Measurements from ENCODE around the gene CCDC6. TPM values are rescaled to one million over a fixed set of nuclear protein-coding genes. Genes with fewer than 3 reads are reported as not detected.

Gene CCDC6
- total RNA-seq, 1 experiment from 2014 or later = 91.9 TPM

- TF ChIP-seq EZH2 (IDR thresholded peaks at IDR 0.05; ENCODE audit: low read depth) = no peak
- no peak for TF ChIP-seq CTCF (conservative IDR thresholded peaks at IDR 0.05)
- Histone ChIP-seq H3K4me2 (peak overlapping the region; percentile 60), H3K36me3 (ENCODE audit: low read depth) (peaks cover 26% of the 10 kb centered on the region; the same call in 1 of the 2 replicates), H3K79me2 (ENCODE audit: low read depth) (peaks cover 97% of the 10 kb centered on the region), H3K9me2 (ENCODE audit: insufficient read depth) (no peaks in the 10 kb centered on the region), H3F3A (ENCODE audit: insufficient read depth, low read depth) (0 out of 2 replicates have a peak, but pooled peaks cover 2% of the 10 kb centered on the region), H2AFZ (no peak overlapping the region), H3K9me3 (ENCODE audit: insufficient read depth, low read depth) (no peaks in the 10 kb centered on the region), H4K20me1 (ENCODE audit: insufficient read depth) (peaks cover 52% of the 10 kb centered on the region), H3K4me1 (replicated peaks; ENCODE audit: insufficient read depth) (peaks cover 42% of the 10 kb centered on the region), H3K4me3 (0 out of 2 replicates have a peak overlapping the region, but pooled peaks have one; percentile 7), H3K27ac (peak overlapping the region; percentile 57), H3K27me3 (ENCODE audit: insufficient read depth, low read depth) (no peaks in the 10 kb centered on the region)
- DNase-seq = peak in 1 of 2 experiments; percentile 83
- BruUV-seq (replicated peaks) = no TSS peak
- CTCF ChIA-PET = interaction anchor here (0.6 kb wide), 1 partner anchor 275 kb away, joined by 4 read pairs; no protein-coding TSS in a partner anchor
- intact Hi-C loops (cut with micrococcal nuclease; ENCODE audit: unreplicated experiment) = no loop called here
- POLR2A ChIA-PET (ENCODE audit: unreplicated experiment) = no interaction called here
These were observed 4.9 kb downstream of the CCDC6 start for GRCh38 chr10:59901470-59901869.

DNA sequence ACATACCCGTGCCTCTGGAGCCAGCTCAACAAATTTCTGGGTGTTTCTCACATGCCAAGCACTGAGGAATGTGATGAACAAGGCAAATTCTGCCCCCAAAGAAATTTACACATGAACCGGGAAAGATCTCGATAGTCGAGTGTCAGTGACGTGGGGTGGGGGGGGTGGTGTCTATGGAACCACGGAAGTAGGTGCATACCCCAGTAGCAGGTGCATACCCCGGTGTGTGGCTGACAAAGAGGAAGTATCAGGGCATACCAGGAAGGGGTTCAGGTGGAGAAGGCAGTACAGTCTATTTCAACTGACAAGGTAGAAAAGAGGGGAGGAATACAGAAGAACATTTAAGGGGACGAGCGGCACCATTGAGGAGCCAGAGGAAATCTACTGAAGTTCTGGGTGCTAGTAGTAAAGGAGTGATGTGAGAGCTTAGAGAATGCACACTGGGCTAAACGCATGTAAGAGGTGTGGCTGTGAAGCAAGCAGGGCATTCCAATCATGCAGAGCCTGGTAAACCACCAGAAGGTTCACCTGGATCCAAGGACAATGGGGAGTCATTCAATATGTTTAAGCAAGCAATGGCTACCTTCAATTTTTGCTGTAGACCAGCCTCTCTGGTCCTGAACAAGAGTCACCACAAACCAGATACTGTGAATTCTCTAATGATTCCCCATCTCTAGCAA is 6.2 kb downstream of the CCDC6 start:
- Histone ChIP-seq H3K27ac (no peak overlapping the region), H3K27me3 (ENCODE audit: insufficient read depth, low read depth) (no peaks in the 10 kb centered on the region), H3K4me3 (no peak overlapping the region), H3F3A (ENCODE audit: insufficient read depth, low read depth) (0 out of 2 replicates have a peak, but pooled peaks cover 2% of the 10 kb centered on the region), H3K9me3 (ENCODE audit: insufficient read depth, low read depth) (no peaks in the 10 kb centered on the region), H3K4me2 (no peak overlapping the region), H4K20me1 (ENCODE audit: insufficient read depth) (peaks cover 61% of the 10 kb centered on the region), H3K9me2 (ENCODE audit: insufficient read depth) (no peaks in the 10 kb centered on the region), H3K36me3 (ENCODE audit: low read depth) (peaks cover 26% of the 10 kb centered on the region; the same call in 1 of the 2 replicates), H3K79me2 (ENCODE audit: low read depth) (peaks cover 100% of the 10 kb centered on the region), H3K4me1 (replicated peaks; ENCODE audit: insufficient read depth) (peaks cover 42% of the 10 kb centered on the region), H2AFZ (no peak overlapping the region)
- DNase-seq = no peak
- intact Hi-C loops (cut with micrococcal nuclease; ENCODE audit: unreplicated experiment) = no loop called here
- TF ChIP-seq EZH2 (IDR thresholded peaks at IDR 0.05; ENCODE audit: low read depth) = no peak
- no peak for TF ChIP-seq CTCF (conservative IDR thresholded peaks at IDR 0.05)
- BruUV-seq (replicated peaks) = no TSS peak
- ChIA-PET CTCF (no interaction called here), POLR2A (ENCODE audit: unreplicated experiment) (no interaction called here)

DNA sequence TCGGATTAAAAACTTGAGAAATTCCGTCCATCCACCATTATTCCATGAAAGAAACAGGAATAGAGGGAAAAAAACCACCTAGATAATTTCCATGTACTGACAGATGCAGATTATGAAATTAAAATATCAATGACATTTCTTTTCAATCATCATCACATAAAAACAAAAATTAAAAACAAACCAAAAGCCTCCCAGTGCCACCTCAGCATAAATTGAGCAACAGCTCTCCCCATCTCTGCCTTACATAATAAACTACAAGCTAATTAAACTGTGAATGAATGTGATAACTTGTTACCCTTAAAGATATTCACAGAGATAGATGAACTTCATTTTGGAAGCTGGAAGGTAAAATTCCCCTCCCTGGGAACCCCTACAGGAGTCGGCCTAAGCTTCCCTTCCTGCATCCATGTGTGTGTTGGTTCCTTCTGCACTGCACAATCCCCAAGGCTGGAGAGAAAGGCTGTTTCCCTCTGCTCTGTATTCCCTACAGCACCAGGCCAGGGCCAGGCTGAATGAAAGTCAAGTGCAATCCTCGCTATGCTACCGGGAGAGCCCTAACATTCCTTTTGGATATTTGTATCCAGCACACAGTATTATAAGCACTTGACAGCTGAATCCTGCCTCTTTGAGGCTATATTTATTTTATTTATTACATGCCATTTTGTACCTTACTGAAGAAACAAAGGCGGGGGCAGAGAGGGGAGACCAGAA is 8.1 kb downstream of the CCDC6 start:
- peaks cover 26% of the 10 kb centered on the region; the same call in 1 of the 2 replicates for H3K36me3 ChIP-seq (ENCODE audit: low read depth)
- peaks cover 2% of the 10 kb centered on the region; the same call in 1 of the 2 replicates for H3F3A ChIP-seq (ENCODE audit: insufficient read depth, low read depth)
- ChIA-PET POLR2A (ENCODE audit: unreplicated experiment) (no interaction called here), CTCF (interaction anchor here (0.6 kb wide), 1 partner anchor 8 kb away, joined by 3 read pairs; no protein-coding TSS in a partner anchor)
- intact Hi-C loops (cut with micrococcal nuclease; ENCODE audit: unreplicated experiment) = no loop called here
- H3K27me3 ChIP-seq (ENCODE audit: insufficient read depth, low read depth) = no peaks in the 10 kb centered on the region
- no peak for DNase-seq
- H3K27ac ChIP-seq = no peak overlapping the region
- H3K9me3 ChIP-seq (ENCODE audit: insufficient read depth, low read depth) = no peaks in the 10 kb centered on the region
- H2AFZ ChIP-seq = no peak overlapping the region
- no peak overlapping the region for H3K4me2 ChIP-seq
- BruUV-seq (replicated peaks) = no TSS peak
- H3K9me2 ChIP-seq (ENCODE audit: insufficient read depth) = no peaks in the 10 kb centered on the region
- H4K20me1 ChIP-seq (ENCODE audit: insufficient read depth) = peaks cover 62% of the 10 kb centered on the region
- peaks cover 100% of the 10 kb centered on the region for H3K79me2 ChIP-seq (ENCODE audit: low read depth)
- TF ChIP-seq EZH2 (IDR thresholded peaks at IDR 0.05; ENCODE audit: low read depth) = no peak
- no peak for TF ChIP-seq CTCF (conservative IDR thresholded peaks at IDR 0.05)
- peaks cover 37% of the 10 kb centered on the region for H3K4me1 ChIP-seq (replicated peaks; ENCODE audit: insufficient read depth)
- H3K4me3 ChIP-seq = no peak overlapping the region
